OCI-LY3 (cell line): ENCODE results near the gene HEATR3.

ENCODE experiments used
- H2AFZ ChIP-seq: fragments of 200-600, 300-600 bp; shearing (Covaris generic); 2 replicates; pipeline ENCODE4 v1.6.0; 2014; ENCODE audit warnings: antibody characterized with exemption, low read depth, low read length
- H3K27ac ChIP-seq: fragments of 200-600, 300-600 bp; sonication (generic); 2 replicates; pipeline ENCODE4 v1.5.1; 2014; ENCODE audit warnings: mild to moderate bottlenecking, low read length, moderate library complexity, mixed read lengths
- H3K27me3 ChIP-seq: fragments of 200-600, 300-600 bp; sonication (generic); 2 replicates; pipeline ENCODE4 v1.6.1; 2014; ENCODE audit warnings: low read depth, low read length, mixed read lengths
- H3K36me3 ChIP-seq: fragments of 200-600, 300-600 bp; sonication (generic); replicated peaks from 2 replicates; pipeline ENCODE3; 2014; ENCODE audit warnings: low read depth, low read length, mixed read lengths
- H3K4me1 ChIP-seq: fragments of 300-600, 200-600 bp; sonication (generic); 2 replicates; pipeline ENCODE4 v1.6.1; 2014; ENCODE audit warnings: low read length, mixed read lengths
- H3K4me2 ChIP-seq: fragments of 200-600, 300-600 bp; sonication (generic); 2 replicates; pipeline ENCODE4 v1.6.1; 2014; ENCODE audit warnings: low read length, mixed read lengths
- H3K4me3 ChIP-seq: fragments of 300-600, 200-600 bp; sonication (generic); 2 replicates; pipeline ENCODE4 v1.5.1; 2014; ENCODE audit warnings: antibody characterized with exemption, mild to moderate bottlenecking, low read length, moderate library complexity
- H3K79me2 ChIP-seq: fragments of 300-600, 200-600 bp; shearing (Covaris generic); 2 replicates; pipeline ENCODE4 v1.6.1; 2014; ENCODE audit warnings: mild to moderate bottlenecking, low read length, mixed read lengths
- H3K9ac ChIP-seq: fragments of 300-600, 200-600 bp; shearing (Covaris generic); 2 replicates; pipeline ENCODE4 v1.6.0; 2014; ENCODE audit warnings: mild to moderate bottlenecking, low read length, moderate library complexity
- H3K9me3 ChIP-seq: fragments of 200-600, 300-600 bp; shearing (Covaris generic); 2 replicates; pipeline ENCODE4 v1.6.1; 2014; ENCODE audit warnings: low read length, mixed read lengths; ENCODE audit not compliant: insufficient read depth
- H4K20me1 ChIP-seq: fragments of 200-600, 300-600 bp; sonication (generic); 2 replicates; pipeline ENCODE4 v1.6.1; 2016; ENCODE audit warnings: low read length, mixed read lengths; ENCODE audit not compliant: insufficient read depth
- CTCF ChIP-seq: fragments of 200-600, 300-600 bp; sonication (generic); IDR thresholded peaks from 2 replicates; pipeline ENCODE4 v1.5.1; 2014; ENCODE audit warnings: antibody characterized with exemption, low read length, low read depth
- EZH2phosphoT487 ChIP-seq: fragments of 200-600 bp; shearing (Covaris generic); IDR thresholded peaks from 2 replicates; pipeline ENCODE4 v1.6.1; 2018; ENCODE audit warnings: antibody characterized with exemption, mixed run types, low read depth

The HEATR3 gene

GRCh38 chr16:50096791-50097190 is 31.0 kb downstream of the HEATR3 start:
- no peaks in the 10 kb centered on the region for H3K9me3 ChIP-seq
- peaks cover 13% of the 10 kb centered on the region for H3K36me3 ChIP-seq
- no peak overlapping the region for H3K4me3 ChIP-seq
- no peak for TF ChIP-seq CTCF
- no peaks in the 10 kb centered on the region for H3K27me3 ChIP-seq
- H3K27ac ChIP-seq: no peak overlapping the region
- no peak overlapping the region for H3K4me2 ChIP-seq
- H3K4me1 ChIP-seq: no peaks in the 10 kb centered on the region
- H3K9ac ChIP-seq: no peak overlapping the region
- H2AFZ ChIP-seq: no peak overlapping the region
- no peaks in the 10 kb centered on the region for H4K20me1 ChIP-seq
- H3K79me2 ChIP-seq: no peaks in the 10 kb centered on the region

GRCh38 chr16:50099957-50100648 is 34.3 kb downstream of the HEATR3 start:
- Histone ChIP-seq H3K4me3 (no peak overlapping the region), H3K4me1 (peaks cover 4% of the 10 kb centered on the region), H2AFZ (no peak overlapping the region), H3K9me3 (no peaks in the 10 kb centered on the region), H3K27me3 (no peaks in the 10 kb centered on the region), H3K79me2 (no peaks in the 10 kb centered on the region), H3K9ac (no peak overlapping the region), H3K4me2 (no peak overlapping the region), H3K36me3 (peaks cover 37% of the 10 kb centered on the region), H4K20me1 (no peaks in the 10 kb centered on the region), H3K27ac (no peak overlapping the region)
- TF ChIP-seq CTCF: no peak
- no peak for TF ChIP-seq EZH2phosphoT487

GRCh38 chr16:50102051-50102746 is 36.4 kb downstream of the HEATR3 start:
- peaks cover 34% of the 10 kb centered on the region for H3K36me3 ChIP-seq

More at GRCh38 chr16:50102051-50102746, 36.4 kb downstream of the HEATR3 start:
- no peak for TF ChIP-seq CTCF
- no peak for TF ChIP-seq EZH2phosphoT487
- H3K9me3 ChIP-seq: no peaks in the 10 kb centered on the region
- H4K20me1 ChIP-seq: no peaks in the 10 kb centered on the region
- peaks cover 4% of the 10 kb centered on the region for H3K4me1 ChIP-seq
- H3K4me2 ChIP-seq: no peak overlapping the region
- no peaks in the 10 kb centered on the region for H3K79me2 ChIP-seq
- no peak overlapping the region for H3K9ac ChIP-seq
- H3K27me3 ChIP-seq: no peaks in the 10 kb centered on the region
- no peak overlapping the region for H3K4me3 ChIP-seq
- no peak overlapping the region for H3K27ac ChIP-seq
- H2AFZ ChIP-seq: no peak overlapping the region
